HCT116 (cell line): ENCODE data around the gene PIP4K2A. TPM values are rescaled to one million over a fixed set of nuclear protein-coding genes. Genes with fewer than 3 reads are reported as not detected.

ENCODE experiments used
- ATAC-seq: fragments of 200-7000 bp; cut with Tn5 transposase; 2 replicates; pipeline ENCODE4 v1.9.1; 2020; ENCODE audit warnings: mild to moderate bottlenecking, moderate library complexity
- BruUV-seq: library from RNA; stranded (reverse); fragments of 400-500 nt; replicated peaks from 2 replicates; lab custom pipeline; 2021; lab: Mats Ljungman, UMichigan
- CTCF ChIA-PET: fragments of 300-600 bp; sonication (Branson Sonifier 250); formaldehyde crosslinking; loops from one replicate; lab custom pipeline; 2021; ENCODE audit warnings: antibody characterized with exemption; lab: Charles Lee
- POLR2A ChIA-PET: fragments of 300-600, 350-600 bp; sonication (Branson Sonifier 250); formaldehyde crosslinking; loops from one replicate; lab custom pipeline; 2021; ENCODE audit warnings: antibody characterized with exemption; lab: Charles Lee
- RAD21 ChIA-PET, 2 experiments: fragments of 300-600 bp; sonication (Branson Sonifier 250); formaldehyde crosslinking; loops; one replicate each; lab custom pipeline; 2023; ENCODE audit warnings: low total read pairs in 2 of 2; ENCODE audit not compliant: uncharacterized antibody in 2 of 2, unreplicated experiment in 2 of 2, low non-redundant PET in 1 of 2; lab: Charles Lee
- DNase-seq: peaks from one replicate; pipeline ENCODE4 v3.0.0-alpha.2; 2010; ENCODE audit warnings: low read depth, low spot score
- H2AFZ ChIP-seq: fragments of 200-600 bp; shearing (Covaris generic), sonication (generic); 2 replicates; pipeline ENCODE4 v1.6.1; 2017; ENCODE audit warnings: low read depth, mixed run types, mixed read lengths, antibody characterized with exemption, low read length; ENCODE audit not compliant: poor library complexity, severe bottlenecking
- H3K27ac ChIP-seq: 2 replicates; pipeline ENCODE4 v1.5.1; 2012; ENCODE audit warnings: low read depth, low read length
- H3K27me3 ChIP-seq: fragments of 200-600 bp; sonication (generic); 2 replicates; pipeline ENCODE4 v1.6.1; 2016; ENCODE audit warnings: mixed run types, low read length, mixed read lengths; ENCODE audit not compliant: insufficient read depth
- H3K36me3 ChIP-seq, 2 experiments: fragments of 200-500 bp in 1 of 2; fragments of 200-600 bp in 1 of 2; sonication (Bioruptor generic) in 1 of 2; sonication (generic) in 1 of 2; 2 replicates each; pipeline versions ENCODE4 v1.5.1 to v1.6.1; 2014 to 2016; ENCODE audit warnings: low read length in 2 of 2, inconsistent platforms in 1 of 2, mixed read lengths in 1 of 2, mixed run types in 1 of 2; ENCODE audit not compliant: insufficient read depth in 2 of 2, control insufficient read depth in 1 of 2
- H3K4me1 ChIP-seq, 2 experiments: fragments of 200-600 bp in 1 of 2; sonication (generic) in 1 of 2; 2 replicates each; pipeline versions ENCODE4 v1.5.1 to v1.6.1; 2012 to 2017; ENCODE audit warnings: low read length in 2 of 2, inconsistent platforms in 1 of 2, mild to moderate bottlenecking in 1 of 2, mixed read lengths in 1 of 2, mixed run types in 1 of 2, moderate library complexity in 1 of 2; ENCODE audit not compliant: insufficient read depth in 2 of 2, control insufficient read depth in 1 of 2
- H3K4me2 ChIP-seq: fragments of 200-600 bp; sonication (generic); 2 replicates; pipeline ENCODE4 v1.6.1; 2017; ENCODE audit warnings: mixed run types, low read length, mixed read lengths
- H3K4me3 ChIP-seq, 2 experiments: fragments of 200-600 bp in 1 of 2; sonication (generic) in 1 of 2; replicated peaks in 1 of 2; 2 replicates each; pipeline ENCODE4 v1.5.1; 2011 to 2016; ENCODE audit warnings: low read length in 2 of 2, control low read depth in 1 of 2, low read depth in 1 of 2, mild to moderate bottlenecking in 1 of 2, mixed read lengths in 1 of 2, mixed run types in 1 of 2
- H3K79me2 ChIP-seq: fragments of 200-600 bp; sonication (generic); 2 replicates; pipeline ENCODE4 v1.6.1; 2017; ENCODE audit warnings: mild to moderate bottlenecking, mixed run types, low read length, moderate library complexity, mixed read lengths; ENCODE audit not compliant: insufficient read depth
- H3K9ac ChIP-seq: fragments of 200-600 bp; sonication (generic); 2 replicates; pipeline ENCODE4 v1.6.1; 2016; ENCODE audit warnings: low read length, mixed read lengths
- H3K9me2 ChIP-seq: fragments of 200-600 bp; sonication (generic), shearing (Covaris generic); 2 replicates; pipeline ENCODE4 v1.6.1; 2017; ENCODE audit warnings: mixed run types, mild to moderate bottlenecking, moderate library complexity; ENCODE audit not compliant: insufficient read depth
- H3K9me3 ChIP-seq, 2 experiments: fragments of 200-500 bp in 1 of 2; fragments of 200-600 bp in 1 of 2; sonication (Bioruptor generic) in 1 of 2; sonication (generic) in 1 of 2; 2 replicates each; pipeline ENCODE4 v1.6.1; 2014 to 2017; ENCODE audit warnings: low read length in 2 of 2, mixed read lengths in 2 of 2, inconsistent platforms in 1 of 2, low read depth in 1 of 2, mild to moderate bottlenecking in 1 of 2, mixed run types in 1 of 2, moderate library complexity in 1 of 2; ENCODE audit not compliant: control insufficient read depth in 1 of 2, insufficient read depth in 1 of 2
- H4K20me1 ChIP-seq: fragments of 200-600 bp; sonication (generic), shearing (Covaris generic); 2 replicates; pipeline ENCODE4 v1.6.1; 2017; ENCODE audit warnings: mixed run types, mild to moderate bottlenecking, moderate library complexity; ENCODE audit not compliant: insufficient read depth
- ATF3 ChIP-seq: IDR thresholded peaks from 2 replicates; pipeline ENCODE4 v1.6.1; 2012
- CBX3 ChIP-seq: IDR thresholded peaks from 2 replicates; pipeline ENCODE4 v1.6.1; 2012; ENCODE audit warnings: low read depth
- EGR1 ChIP-seq: IDR thresholded peaks from 2 replicates; pipeline ENCODE4 v1.6.1; 2012; ENCODE audit warnings: low read depth
- EZH2 ChIP-seq: fragments of 200-600 bp; sonication (generic); IDR thresholded peaks from 2 replicates; pipeline ENCODE4 v1.6.1; 2017; ENCODE audit warnings: antibody characterized with exemption, mixed run types
- EZH2phosphoT487 ChIP-seq: fragments of 200-600 bp; IDR thresholded peaks from 2 replicates; pipeline ENCODE4 v1.6.1; 2018; ENCODE audit warnings: antibody characterized with exemption, borderline replicate concordance
- FOSL1 ChIP-seq: IDR thresholded peaks from 2 replicates; pipeline ENCODE4 v1.6.1; 2012; ENCODE audit warnings: low read depth
- JUND ChIP-seq: IDR thresholded peaks from 2 replicates; pipeline ENCODE4 v1.6.1; 2012
- MAX ChIP-seq: IDR thresholded peaks from 2 replicates; pipeline ENCODE4 v1.6.1; 2012
- POLR2A ChIP-seq: IDR thresholded peaks from 2 replicates; pipeline ENCODE4 v1.7.0; 2011; ENCODE audit warnings: borderline replicate concordance; ENCODE audit not compliant: insufficient read depth, insufficient read length; ENCODE audit errors: extremely low read depth
- POLR2AphosphoS5 ChIP-seq: IDR thresholded peaks from 2 replicates; pipeline ENCODE4 v1.6.1; 2011; ENCODE audit warnings: mild to moderate bottlenecking, low read depth, low read length, moderate library complexity
- REST ChIP-seq: IDR thresholded peaks from 2 replicates; pipeline ENCODE4 v1.6.1; 2012; ENCODE audit warnings: low read depth
- SP1 ChIP-seq: IDR thresholded peaks from 2 replicates; pipeline ENCODE4 v1.6.1; 2012; ENCODE audit warnings: low read depth
- YY1 ChIP-seq: IDR thresholded peaks from 2 replicates; pipeline ENCODE4 v1.6.1; 2011; ENCODE audit warnings: low read length, low read depth, moderate library complexity, mild to moderate bottlenecking; ENCODE audit not compliant: insufficient replicate concordance; ENCODE audit errors: extremely low read depth
- ZBTB33 ChIP-seq: IDR thresholded peaks from 2 replicates; pipeline ENCODE4 v1.6.1; 2011; ENCODE audit warnings: mild to moderate bottlenecking, low read length, moderate library complexity; ENCODE audit not compliant: insufficient replicate concordance; ENCODE audit errors: extremely low read depth
- ZFX ChIP-seq: fragments of 450-650 bp; IDR thresholded peaks from 2 replicates; pipeline ENCODE4 v1.6.1; 2017
- ZNF274 ChIP-seq: fragments of 200-500 bp; sonication (Bioruptor generic); IDR thresholded peaks from 2 replicates; pipeline ENCODE4 v1.6.1; 2014; ENCODE audit warnings: mild to moderate bottlenecking, low read depth, low read length, inconsistent platforms
- intact Hi-C: fragments of 100-400 bp; cut with micrococcal nuclease; formaldehyde crosslinking; loops from 2 replicates; pipeline ENCODE4 v1.10.0; 2022
- total RNA-seq: library from RNA; stranded (reverse); gene quantifications from one replicate; pipeline ENCODE4 v1.2.1, GENCODE V29; 2021; ENCODE audit not compliant: unreplicated experiment

PIP4K2A gene
- total RNA-seq, 1 experiment from 2014 or later = 41.9 TPM

- DNase-seq (no peak), ATAC-seq (no peak)
- CTCF ChIA-PET = no interaction called here
- Histone ChIP-seq H3K9me3 (no peaks in the 10 kb centered on the region), H3K4me1 (peaks cover 13 to 39% of the 10 kb centered on the region in 2 experiments), H3K9me2 (no peaks in the 10 kb centered on the region), H4K20me1 (no peaks in the 10 kb centered on the region), H3K79me2 (peaks cover 68% of the 10 kb centered on the region), H2AFZ (no peak overlapping the region), H3K27ac (peak overlapping the region; percentile 64; the same call in 1 of the 2 replicates), H3K36me3 (peaks cover 0 to 4% of the 10 kb centered on the region in 2 experiments; a peak in 1 of 4 replicates), H3K27me3 (no peaks in the 10 kb centered on the region), H3K9ac (no peak overlapping the region), H3K4me3 (no peak overlapping the region), H3K4me2 (peak overlapping the region; percentile 69)
- intact Hi-C loops = no loop called here
- TF ChIP-seq REST (no peak), ZBTB33 (no peak), ZNF274 (no peak), EZH2 (no peak), SP1 (no peak), POLR2AphosphoS5 (no peak), ZFX (no peak), POLR2A (no peak), JUND (no peak), EGR1 (no peak), EZH2phosphoT487 (no peak), FOSL1 (no peak), ATF3 (no peak), CBX3 (no peak), YY1 (no peak), MAX (no peak)
- no TSS peak for BruUV-seq
- POLR2A ChIA-PET = no interaction called here
- RAD21 ChIA-PET = no interaction called here
Observed at GRCh38 chr10:22598478-22598877, 115.9 kb downstream of the PIP4K2A start.
